Endodermal cell (in vitro differentiated cells): ENCODE data around the gene AARS1. TPM values are rescaled to one million over a fixed set of nuclear protein-coding genes. Genes with fewer than 3 reads are reported as not detected.

ENCODE experiments used
- DNase-seq: peaks from one replicate; pipeline ENCODE4 v3.0.0-alpha.2; 2017
- H3K27ac ChIP-seq: 2 replicates; pipeline ENCODE4 v1.5.1; 2013; ENCODE audit warnings: mild to moderate bottlenecking, low read depth, low read length, moderate library complexity
- H3K27me3 ChIP-seq: 2 replicates; pipeline ENCODE4 v1.6.1; 2013; ENCODE audit warnings: mild to moderate bottlenecking, low read length, moderate library complexity; ENCODE audit not compliant: insufficient read depth, control insufficient read depth, poor library complexity, severe bottlenecking
- H3K36me3 ChIP-seq: 2 replicates; pipeline ENCODE4 v1.7.0; 2013; ENCODE audit warnings: mild to moderate bottlenecking, low read length, moderate library complexity; ENCODE audit not compliant: control insufficient read depth, insufficient read depth
- H3K4me1 ChIP-seq: one replicate; pipeline ENCODE4 v1.7.0; 2013; ENCODE audit warnings: low read length; ENCODE audit not compliant: control insufficient read depth, insufficient read depth
- H3K4me3 ChIP-seq: 2 replicates; pipeline ENCODE4 v1.5.1; 2013; ENCODE audit warnings: mild to moderate bottlenecking, low read length, moderate library complexity
- H3K9ac ChIP-seq: 2 replicates; pipeline ENCODE4 v1.6.1; 2013; ENCODE audit warnings: mild to moderate bottlenecking, low read length, moderate library complexity; ENCODE audit not compliant: poor library complexity, severe bottlenecking; ENCODE audit errors: extremely low read depth
- H3K9me3 ChIP-seq: 2 replicates; pipeline ENCODE4 v1.6.1; 2013; ENCODE audit warnings: mild to moderate bottlenecking, low read length, moderate library complexity; ENCODE audit not compliant: control insufficient read depth
- H3K27ac Mint-ChIP-seq: 2 replicates; pipeline ENCODE4 v1.8.0; 2020; ENCODE audit warnings: mixed read lengths
- H3K27me3 Mint-ChIP-seq: 2 replicates; pipeline ENCODE4 v1.8.0; 2021; ENCODE audit warnings: mild to moderate bottlenecking, mixed read lengths; ENCODE audit not compliant: insufficient read depth
- H3K36me3 Mint-ChIP-seq: 2 replicates; pipeline ENCODE4 v1.8.0; 2020; ENCODE audit warnings: low read depth, mixed read lengths
- H3K4me1 Mint-ChIP-seq: 2 replicates; pipeline ENCODE4 v1.8.0; 2020; ENCODE audit warnings: mixed read lengths
- H3K4me3 Mint-ChIP-seq: 2 replicates; pipeline ENCODE4 v1.8.0; 2020; ENCODE audit warnings: mild to moderate bottlenecking, moderate library complexity, mixed read lengths
- H3K9me3 Mint-ChIP-seq: 2 replicates; pipeline ENCODE4 v1.8.0; 2020; ENCODE audit warnings: mild to moderate bottlenecking, mixed read lengths
- WGBS, 2 experiments: methylation state at CpG; one replicate each; pipeline versions ENCODE4 v1.1.5 to v1.1.7; 2013; ENCODE audit warnings: missing lambda C conversion rate in 2 of 2, mixed read lengths in 1 of 2; ENCODE audit not compliant: insufficient coverage in 1 of 2, insufficient read length in 1 of 2; 5-methylcytosine and 5-hydroxymethylcytosine counted together
- total RNA-seq, 2 donors: library from RNA; stranded (reverse); fragmentation: NEBNext Ultra II Directional in 1 of 2; extraction: Animal tissue kit (Norgen Biotek cat#: 25700) in 1 of 2; gene quantifications; 2 replicates in 1 of 2; 3 replicates in 1 of 2; pipeline ENCODE4 v1.2.1, GENCODE V29; 2021
- TF ChIP-seq, protein P1 (sequence below): fragments of 200-600 bp; sonication (generic); conservative IDR thresholded peaks from 2 replicates; pipeline ENCODE4 v1.5.0; 2021; ENCODE audit warnings: antibody characterized with exemption, mild to moderate bottlenecking

AARS1 gene
- total RNA-seq, 2 donors from 2014 or later, result 132 to 143 TPM

GRCh38 chr16:70276392-70276791 is 12.9 kb downstream of the AARS1 start:
- H3K4me1 Mint-ChIP-seq, result no peaks in the 10 kb centered on the region
- Histone ChIP-seq H3K9ac (no peak overlapping the region), H3K4me1 (no peaks in the 10 kb centered on the region), H3K27me3 (no peaks in the 10 kb centered on the region), H3K27ac (no peak overlapping the region), H3K9me3 (no peaks in the 10 kb centered on the region), H3K36me3 (peaks cover 74% of the 10 kb centered on the region), H3K4me3 (no peak overlapping the region)
- H3K27ac Mint-ChIP-seq, result no peak overlapping the region
- WGBS, 2 experiments, result 100% methylated on average over 1 of the region's 1 CpG
- no peak overlapping the region for H3K4me3 Mint-ChIP-seq
- DNase-seq, result no peak
- TF ChIP-seq, protein P1, sequence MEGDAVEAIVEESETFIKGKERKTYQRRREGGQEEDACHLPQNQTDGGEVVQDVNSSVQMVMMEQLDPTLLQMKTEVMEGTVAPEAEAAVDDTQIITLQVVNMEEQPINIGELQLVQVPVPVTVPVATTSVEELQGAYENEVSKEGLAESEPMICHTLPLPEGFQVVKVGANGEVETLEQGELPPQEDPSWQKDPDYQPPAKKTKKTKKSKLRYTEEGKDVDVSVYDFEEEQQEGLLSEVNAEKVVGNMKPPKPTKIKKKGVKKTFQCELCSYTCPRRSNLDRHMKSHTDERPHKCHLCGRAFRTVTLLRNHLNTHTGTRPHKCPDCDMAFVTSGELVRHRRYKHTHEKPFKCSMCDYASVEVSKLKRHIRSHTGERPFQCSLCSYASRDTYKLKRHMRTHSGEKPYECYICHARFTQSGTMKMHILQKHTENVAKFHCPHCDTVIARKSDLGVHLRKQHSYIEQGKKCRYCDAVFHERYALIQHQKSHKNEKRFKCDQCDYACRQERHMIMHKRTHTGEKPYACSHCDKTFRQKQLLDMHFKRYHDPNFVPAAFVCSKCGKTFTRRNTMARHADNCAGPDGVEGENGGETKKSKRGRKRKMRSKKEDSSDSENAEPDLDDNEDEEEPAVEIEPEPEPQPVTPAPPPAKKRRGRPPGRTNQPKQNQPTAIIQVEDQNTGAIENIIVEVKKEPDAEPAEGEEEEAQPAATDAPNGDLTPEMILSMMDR, result no peak
- no peaks in the 10 kb centered on the region for H3K9me3 Mint-ChIP-seq
- no peaks in the 10 kb centered on the region for H3K27me3 Mint-ChIP-seq
- H3K36me3 Mint-ChIP-seq, result peaks cover 73% of the 10 kb centered on the region

DNA sequence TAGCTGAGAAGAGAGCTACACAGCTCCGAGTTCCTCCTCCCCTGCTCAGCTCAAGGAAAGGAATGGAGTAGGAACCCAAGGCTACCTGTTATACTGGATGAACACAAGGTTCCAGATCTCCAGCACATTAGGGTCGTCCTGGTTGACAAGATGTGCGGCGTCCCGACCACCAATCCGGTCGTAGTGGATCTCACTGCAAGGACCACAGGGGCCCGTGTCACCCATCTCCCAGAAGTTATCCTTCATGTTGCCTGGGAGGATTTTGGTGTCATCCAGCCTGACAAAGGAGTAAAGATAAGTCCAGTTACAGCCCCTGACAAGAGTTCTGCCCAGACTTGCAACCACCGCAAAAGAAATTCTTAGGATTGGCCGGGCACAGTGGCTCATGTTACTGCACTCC is 17.6 kb downstream of the AARS1 start:
- Histone ChIP-seq H3K4me1 (no peaks in the 10 kb centered on the region), H3K9ac (no peak overlapping the region), H3K27ac (no peak overlapping the region), H3K9me3 (peaks cover 3% of the 10 kb centered on the region), H3K36me3 (peaks cover 74% of the 10 kb centered on the region), H3K4me3 (no peak overlapping the region), H3K27me3 (no peaks in the 10 kb centered on the region)
- Mint-ChIP-seq H3K36me3 (peaks cover 72% of the 10 kb centered on the region), H3K27ac (no peak overlapping the region), H3K9me3 (no peaks in the 10 kb centered on the region), H3K4me3 (no peak overlapping the region), H3K4me1 (no peaks in the 10 kb centered on the region), H3K27me3 (no peaks in the 10 kb centered on the region)
- TF ChIP-seq, protein P1, result no peak
- DNase-seq, result no peak
- WGBS, 2 experiments, result 95 to 96% methylated on average over 10 of the region's 10 CpGs

GRCh38 chr16:70270176-70270575 is 19.1 kb downstream of the AARS1 start:
- Histone ChIP-seq H3K36me3 (peaks cover 78% of the 10 kb centered on the region), H3K9me3 (peaks cover 3% of the 10 kb centered on the region), H3K27me3 (no peaks in the 10 kb centered on the region), H3K4me3 (no peak overlapping the region), H3K27ac (no peak overlapping the region), H3K9ac (no peak overlapping the region), H3K4me1 (no peaks in the 10 kb centered on the region)
- no peaks in the 10 kb centered on the region for H3K4me1 Mint-ChIP-seq
- 91 to 93% methylated on average over 3 of the region's 3 CpGs for WGBS, 2 experiments
- H3K36me3 Mint-ChIP-seq, result peaks cover 74% of the 10 kb centered on the region
- H3K27ac Mint-ChIP-seq, result no peak overlapping the region
- H3K4me3 Mint-ChIP-seq, result no peak overlapping the region
- TF ChIP-seq, protein P1, result no peak
- H3K9me3 Mint-ChIP-seq, result no peaks in the 10 kb centered on the region
- H3K27me3 Mint-ChIP-seq, result no peaks in the 10 kb centered on the region
- DNase-seq, result no peak
